Measurements from ENCODE around the gene IL1RN. TPM values are rescaled to one million over a fixed set of nuclear protein-coding genes. Genes with fewer than 3 reads are reported as not detected.

The IL1RN gene
- total RNA-seq, 4 donors from 2014 or later, result 0.51 to 0.91 TPM; not detected in 2

DNA sequence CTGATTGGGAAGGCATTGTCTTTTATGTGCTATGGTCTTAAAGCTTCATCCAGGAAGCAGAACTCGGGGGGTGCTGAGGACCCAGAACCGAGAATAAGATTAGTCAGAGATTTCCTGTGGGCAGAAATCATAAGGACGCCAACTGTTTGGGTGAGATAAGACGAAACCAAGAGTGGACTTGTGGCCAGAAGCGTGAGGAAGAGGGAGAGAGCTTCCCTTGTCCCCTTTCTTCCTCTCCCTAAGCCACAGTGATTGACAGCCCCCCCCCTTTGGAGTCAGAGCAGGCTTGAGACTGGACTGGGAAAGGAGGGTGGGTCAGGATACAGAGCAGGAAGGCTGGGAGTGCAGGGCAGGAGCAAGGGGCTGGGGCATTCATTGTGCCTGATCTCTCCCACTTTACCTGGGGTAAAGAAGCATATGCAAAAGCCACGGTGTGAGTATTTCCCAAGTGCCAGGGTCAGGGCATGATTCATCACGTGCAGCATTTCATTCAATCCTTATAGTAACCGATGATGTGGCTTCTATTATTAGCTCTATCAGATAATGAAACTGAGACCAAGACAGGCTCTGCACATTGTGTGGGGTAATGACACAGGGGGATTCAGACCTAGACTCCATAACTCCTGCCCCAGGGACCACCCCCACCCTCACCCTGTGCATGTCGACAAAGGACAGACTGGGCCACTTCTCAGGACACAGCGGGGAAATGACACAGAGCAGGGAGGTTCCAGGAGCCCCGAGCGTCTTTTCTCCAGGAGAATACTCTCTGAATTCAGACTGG lies 3.0 kb upstream of the IL1RN start:
- no peaks in the 10 kb centered on the region for H3K36me3 ChIP-seq
- H3K4me3 ChIP-seq, result no peak overlapping the region
- TF ChIP-seq POLR2A (IDR thresholded peaks at IDR 0.05), result no peak
- TF ChIP-seq, protein P1, sequence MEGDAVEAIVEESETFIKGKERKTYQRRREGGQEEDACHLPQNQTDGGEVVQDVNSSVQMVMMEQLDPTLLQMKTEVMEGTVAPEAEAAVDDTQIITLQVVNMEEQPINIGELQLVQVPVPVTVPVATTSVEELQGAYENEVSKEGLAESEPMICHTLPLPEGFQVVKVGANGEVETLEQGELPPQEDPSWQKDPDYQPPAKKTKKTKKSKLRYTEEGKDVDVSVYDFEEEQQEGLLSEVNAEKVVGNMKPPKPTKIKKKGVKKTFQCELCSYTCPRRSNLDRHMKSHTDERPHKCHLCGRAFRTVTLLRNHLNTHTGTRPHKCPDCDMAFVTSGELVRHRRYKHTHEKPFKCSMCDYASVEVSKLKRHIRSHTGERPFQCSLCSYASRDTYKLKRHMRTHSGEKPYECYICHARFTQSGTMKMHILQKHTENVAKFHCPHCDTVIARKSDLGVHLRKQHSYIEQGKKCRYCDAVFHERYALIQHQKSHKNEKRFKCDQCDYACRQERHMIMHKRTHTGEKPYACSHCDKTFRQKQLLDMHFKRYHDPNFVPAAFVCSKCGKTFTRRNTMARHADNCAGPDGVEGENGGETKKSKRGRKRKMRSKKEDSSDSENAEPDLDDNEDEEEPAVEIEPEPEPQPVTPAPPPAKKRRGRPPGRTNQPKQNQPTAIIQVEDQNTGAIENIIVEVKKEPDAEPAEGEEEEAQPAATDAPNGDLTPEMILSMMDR (IDR thresholded peaks at IDR 0.05 in 4 of 5, conservative IDR thresholded peaks at IDR 0.05 in 1 of 5), result no peak
- in situ Hi-C loops (cut with MboI; ENCODE audit: low sequenced_read_pairs in 4 of 4), result no loop called here
- DNase-seq (no peak), ATAC-seq (peak; percentile 65 to 84)
- H3K4me1 ChIP-seq, result no peaks in the 10 kb centered on the region
- no peaks in the 10 kb centered on the region for H3K9me3 ChIP-seq
- no peak overlapping the region for H3K27ac ChIP-seq
- H3K27me3 ChIP-seq, result no peaks in the 10 kb centered on the region
- intact Hi-C loops (cut with DNase I; ENCODE audit: low total_unique reads), result no loop called here

GRCh38 chr2:113124984-113125855 lies 2.2 kb upstream of the IL1RN start:
- in situ Hi-C loops (cut with MboI; ENCODE audit: low sequenced_read_pairs in 4 of 4), result no loop called here
- no peaks in the 10 kb centered on the region for H3K36me3 ChIP-seq
- no peak for DNase-seq
- no peak for ATAC-seq
- no peak overlapping the region for H3K27ac ChIP-seq
- H3K27me3 ChIP-seq, result no peaks in the 10 kb centered on the region
- no peaks in the 10 kb centered on the region for H3K9me3 ChIP-seq
- TF ChIP-seq, protein P1 (IDR thresholded peaks at IDR 0.05 in 4 of 5, conservative IDR thresholded peaks at IDR 0.05 in 1 of 5), result no peak
- no peak for TF ChIP-seq POLR2A (IDR thresholded peaks at IDR 0.05)
- no peak overlapping the region for H3K4me3 ChIP-seq
- H3K4me1 ChIP-seq, result no peaks in the 10 kb centered on the region
- intact Hi-C loops (cut with DNase I; ENCODE audit: low total_unique reads), result no loop called here

GRCh38 chr2:113127646-113128570 lies 510 bp downstream of the IL1RN start:
- no peak overlapping the region for H3K4me3 ChIP-seq
- H3K27ac ChIP-seq, result no peak overlapping the region
- no peaks in the 10 kb centered on the region for H3K36me3 ChIP-seq
- H3K9me3 ChIP-seq, result no peaks in the 10 kb centered on the region
- H3K4me1 ChIP-seq, result no peaks in the 10 kb centered on the region
- H3K27me3 ChIP-seq, result no peaks in the 10 kb centered on the region
- in situ Hi-C loops (cut with MboI; ENCODE audit: low sequenced_read_pairs in 4 of 4) (no loop called here), intact Hi-C loops (cut with DNase I; ENCODE audit: low total_unique reads) (no loop called here)
- ATAC-seq (no peak), DNase-seq (no peak)
- no peak for TF ChIP-seq POLR2A (IDR thresholded peaks at IDR 0.05)
- TF ChIP-seq, protein P1 (IDR thresholded peaks at IDR 0.05 in 4 of 5, conservative IDR thresholded peaks at IDR 0.05 in 1 of 5), result no peak

- DNase-seq (no peak), ATAC-seq (no peak)
- intact Hi-C loops (cut with DNase I; ENCODE audit: low total_unique reads), result no loop called here
- Histone ChIP-seq H3K9me3 (no peaks in the 10 kb centered on the region), H3K4me1 (no peaks in the 10 kb centered on the region), H3K27me3 (no peaks in the 10 kb centered on the region), H3K27ac (no peak overlapping the region), H3K4me3 (no peak overlapping the region), H3K36me3 (no peaks in the 10 kb centered on the region)
- TF ChIP-seq POLR2A (IDR thresholded peaks at IDR 0.05), result no peak
- TF ChIP-seq, protein P1 (IDR thresholded peaks at IDR 0.05 in 4 of 5, conservative IDR thresholded peaks at IDR 0.05 in 1 of 5), result no peak
- in situ Hi-C loops (cut with MboI; ENCODE audit: low sequenced_read_pairs in 4 of 4), result no loop called here
Observed at GRCh38 chr2:113129519-113130078, 2.2 kb downstream of the IL1RN start.
